Epidermal melanocyte (primary cell): ENCODE data around the gene ABCC10.
A peak's percentile ranks its signal among the peaks of the same experiment; 100 is the strongest.
"Not testable (repeated sequence)": the region's sequence is repeated elsewhere in the genome, so short reads cannot be mapped to it uniquely, and the experiment has no call there.

Source experiments
- DNase-seq: peaks from one replicate; pipeline ENCODE4 v3.0.0; 2011; ENCODE audit warnings: low spot score; ENCODE audit not compliant: insufficient read length

ABCC10 gene

GRCh38 chr6:43442935-43443334 lies 15.6 kb downstream of the ABCC10 start:
- DNase-seq = no peak

DNA sequence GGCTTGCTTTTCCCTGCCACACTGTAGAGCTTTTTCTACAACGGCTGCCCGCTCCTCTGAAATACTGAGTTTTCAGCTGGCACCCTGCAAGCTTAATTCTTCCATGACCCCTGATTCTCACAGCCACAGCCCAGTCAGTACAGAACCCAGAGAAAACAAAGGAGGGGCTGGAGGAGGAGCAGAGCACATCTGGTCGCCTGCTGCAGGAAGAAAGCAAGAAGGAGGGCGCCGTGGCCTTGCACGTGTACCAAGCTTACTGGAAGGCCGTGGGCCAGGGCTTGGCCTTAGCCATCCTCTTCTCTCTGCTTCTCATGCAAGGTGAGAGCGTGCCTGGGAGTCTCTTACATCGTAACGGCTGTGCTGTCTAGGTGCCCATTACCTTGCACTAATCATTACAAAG lies 16.7 kb downstream of the ABCC10 start:
- DNase-seq = peak; percentile 37

DNA sequence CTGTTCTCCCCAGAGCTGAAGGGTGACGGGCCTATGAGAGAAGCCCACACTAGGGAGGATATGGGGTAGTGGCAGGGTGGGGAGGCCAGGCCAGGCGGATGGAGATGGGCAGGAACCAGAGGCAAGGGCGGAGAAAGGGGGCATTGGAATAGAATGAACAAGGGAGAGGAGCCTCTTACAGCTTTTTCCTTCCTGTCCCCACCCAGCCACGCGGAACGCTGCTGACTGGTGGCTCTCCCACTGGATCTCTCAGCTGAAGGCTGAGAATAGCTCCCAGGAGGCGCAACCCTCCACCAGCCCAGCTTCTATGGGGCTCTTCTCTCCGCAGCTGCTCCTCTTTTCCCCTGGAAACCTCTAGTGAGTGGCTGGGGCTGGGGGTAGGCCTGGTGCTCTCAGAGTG lies 17.2 kb downstream of the ABCC10 start:
- no peak for DNase-seq

DNA sequence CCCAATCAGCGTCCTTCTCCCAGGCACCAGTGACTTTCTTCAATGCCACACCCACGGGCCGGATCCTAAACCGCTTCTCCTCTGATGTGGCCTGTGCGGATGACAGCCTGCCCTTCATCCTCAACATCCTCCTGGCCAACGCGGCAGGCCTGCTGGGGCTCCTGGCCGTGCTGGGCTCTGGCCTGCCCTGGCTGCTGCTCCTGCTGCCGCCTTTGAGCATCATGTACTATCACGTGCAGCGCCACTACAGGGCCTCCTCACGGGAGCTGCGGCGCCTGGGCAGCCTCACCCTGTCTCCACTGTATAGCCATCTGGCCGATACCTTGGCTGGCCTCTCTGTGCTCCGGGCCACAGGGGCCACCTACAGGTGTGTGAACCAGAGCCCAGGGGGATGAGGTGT lies 18.2 kb downstream of the ABCC10 start:
- DNase-seq = no peak

DNA sequence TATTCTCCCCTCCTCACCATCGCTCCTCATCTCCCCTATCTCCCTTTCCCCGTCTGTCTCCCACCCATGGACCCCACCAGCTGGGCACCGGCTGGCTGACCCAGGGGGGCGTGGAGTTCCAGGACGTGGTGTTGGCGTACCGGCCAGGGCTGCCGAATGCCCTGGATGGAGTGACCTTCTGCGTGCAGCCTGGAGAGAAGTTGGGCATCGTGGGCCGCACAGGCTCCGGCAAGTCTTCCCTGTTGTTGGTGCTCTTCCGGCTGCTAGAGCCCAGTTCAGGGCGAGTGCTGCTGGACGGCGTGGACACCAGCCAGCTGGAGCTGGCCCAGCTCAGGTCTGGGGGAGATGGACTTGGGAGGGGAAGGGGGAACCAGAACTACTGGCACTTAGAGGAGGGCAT lies 20.3 kb downstream of the ABCC10 start:
- no peak for DNase-seq

- DNase-seq = no peak
Observed at GRCh38 chr6:43448916-43449315, 21.6 kb downstream of the ABCC10 start.

- DNase-seq = no peak
Observed at GRCh38 chr6:43450699-43451131, 23.4 kb downstream of the ABCC10 start.

DNA sequence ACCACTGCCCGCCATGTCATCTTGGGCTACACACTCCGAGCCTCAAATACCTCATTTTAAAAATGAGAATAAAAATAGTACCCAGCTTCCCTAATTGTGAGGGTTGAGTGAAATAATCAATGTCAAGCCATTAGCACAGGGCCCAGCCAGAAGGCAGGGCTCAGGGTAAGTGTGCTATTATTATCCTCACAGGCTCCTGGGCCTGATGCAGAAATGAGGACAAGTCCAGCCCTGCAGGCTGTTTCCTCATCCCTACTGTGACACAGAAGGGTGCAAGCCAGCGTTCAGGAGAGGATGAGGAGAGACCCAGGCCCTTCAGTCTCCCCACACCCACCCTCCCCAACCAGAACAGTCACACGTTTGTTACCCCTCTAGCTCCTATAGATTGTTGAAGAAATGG lies 24.0 kb downstream of the ABCC10 start:
- DNase-seq = no peak

DNA sequence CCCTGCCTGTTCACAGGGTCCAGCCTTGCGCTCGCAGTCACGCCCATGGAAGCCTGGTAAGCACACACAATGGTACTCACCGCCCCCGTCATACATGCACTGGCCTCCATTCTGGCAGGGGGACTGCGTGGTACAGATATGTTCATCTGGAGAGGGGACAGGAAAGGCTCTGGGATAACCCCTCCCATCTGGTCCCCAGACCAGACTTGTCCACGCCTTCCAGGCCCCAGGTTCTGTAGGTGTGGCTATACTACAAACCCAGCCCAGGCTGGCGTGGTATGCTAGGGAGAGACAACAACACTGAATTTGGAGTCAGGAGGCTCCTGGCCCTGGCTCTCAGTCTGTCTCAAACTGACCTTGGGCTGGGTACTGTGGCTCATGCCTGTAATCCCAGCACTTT lies 24.6 kb downstream of the ABCC10 start:
- no peak for DNase-seq

DNA sequence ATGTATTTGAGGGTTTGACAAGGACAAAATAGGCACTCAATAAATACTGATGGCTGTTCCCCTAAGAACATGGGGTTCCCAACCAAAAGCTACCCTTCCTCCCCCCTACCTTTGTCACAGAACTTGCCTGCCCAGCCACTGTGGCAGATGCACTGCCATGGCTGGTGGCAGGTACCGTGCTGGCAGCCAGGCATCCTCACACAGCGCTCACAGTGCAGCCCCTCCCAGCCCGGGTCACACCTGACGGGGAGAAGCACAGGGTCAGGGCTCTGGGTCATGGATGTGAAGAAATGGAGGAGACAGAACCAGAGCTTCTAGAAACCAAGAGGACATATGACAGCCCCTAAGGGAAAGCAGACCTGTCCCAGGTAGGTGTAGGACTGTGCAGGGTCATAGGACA lies 25.6 kb downstream of the ABCC10 start:
- DNase-seq = no peak

DNA sequence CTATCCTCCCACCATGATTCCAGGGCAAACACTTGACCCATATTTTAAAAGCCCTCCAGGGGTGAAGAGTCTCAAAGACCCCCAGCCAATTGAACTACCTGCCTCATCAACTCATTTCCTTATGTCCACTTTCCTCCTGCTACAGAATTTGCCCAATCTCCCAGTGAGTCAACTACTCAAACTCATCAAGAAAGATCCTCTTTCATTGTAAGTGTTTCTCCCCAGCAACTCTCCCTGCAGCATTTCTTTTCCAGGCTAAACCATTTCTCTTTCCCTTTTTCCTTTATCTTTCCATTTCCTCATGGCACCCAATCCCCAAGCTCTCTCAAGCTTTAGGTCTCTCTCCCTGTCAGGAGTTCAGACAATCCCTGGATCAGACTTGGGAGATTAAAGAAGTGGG lies 26.5 kb downstream of the ABCC10 start:
- no peak for DNase-seq

GRCh38 chr6:43454290-43454695 lies 27.0 kb downstream of the ABCC10 start:
- no peak for DNase-seq

DNA sequence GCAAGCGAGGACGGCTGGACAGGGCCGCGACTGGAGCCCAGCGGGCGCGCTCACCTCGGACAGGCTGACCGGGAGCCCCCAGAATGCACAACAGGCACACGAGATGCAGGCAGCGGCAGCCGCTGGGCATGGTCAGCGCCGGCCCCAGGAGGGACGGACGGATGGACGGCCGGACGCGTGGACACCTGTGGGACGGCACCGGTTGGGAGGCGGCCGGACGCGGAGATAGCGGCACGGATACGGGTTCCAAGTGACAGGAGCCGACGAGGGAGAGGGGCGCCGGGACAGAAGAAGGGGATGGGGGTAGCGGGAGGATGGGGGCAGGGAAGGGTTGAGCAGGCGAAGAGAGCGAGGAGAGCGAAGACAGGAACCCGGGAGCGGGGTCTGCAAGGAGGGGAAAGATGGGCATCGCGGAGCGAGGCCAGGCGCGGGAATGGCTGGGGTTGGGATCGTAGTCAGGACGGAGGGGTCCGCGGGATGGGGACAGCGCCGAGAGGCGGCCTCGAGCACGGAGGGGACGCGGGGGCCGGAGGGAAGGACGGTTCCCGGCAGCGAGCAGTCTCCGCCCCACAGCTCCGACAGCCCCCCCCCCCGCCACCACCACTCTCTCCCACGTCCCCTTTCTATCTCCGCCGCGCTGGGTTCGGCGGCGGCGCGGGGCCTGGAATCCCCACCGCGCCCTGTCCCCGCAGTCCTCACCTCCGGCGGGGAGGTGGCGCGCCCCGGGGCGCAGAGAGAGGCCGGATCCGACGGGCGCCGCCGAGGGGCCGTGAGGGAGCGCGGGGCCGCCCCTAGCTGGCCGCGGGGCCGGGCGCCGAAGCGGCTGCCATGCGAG lies 27.6 kb downstream of the ABCC10 start:
- peak; percentile 74 for DNase-seq

- peak; percentile 28 for DNase-seq
Observed at GRCh38 chr6:43455531-43456428, 28.4 kb downstream of the ABCC10 start, which contains the start of gene DLK2. DLK2 (minus strand) TSS chr6:43455548; CDS start chr6:43454825, 723 bp downstream.

- no peak for DNase-seq
Observed at GRCh38 chr6:43457643-43458042, 30.3 kb downstream of the ABCC10 start.

GRCh38 chr6:43458154-43458553 lies 30.8 kb downstream of the ABCC10 start:
- not testable (repeated sequence) for DNase-seq

DNA sequence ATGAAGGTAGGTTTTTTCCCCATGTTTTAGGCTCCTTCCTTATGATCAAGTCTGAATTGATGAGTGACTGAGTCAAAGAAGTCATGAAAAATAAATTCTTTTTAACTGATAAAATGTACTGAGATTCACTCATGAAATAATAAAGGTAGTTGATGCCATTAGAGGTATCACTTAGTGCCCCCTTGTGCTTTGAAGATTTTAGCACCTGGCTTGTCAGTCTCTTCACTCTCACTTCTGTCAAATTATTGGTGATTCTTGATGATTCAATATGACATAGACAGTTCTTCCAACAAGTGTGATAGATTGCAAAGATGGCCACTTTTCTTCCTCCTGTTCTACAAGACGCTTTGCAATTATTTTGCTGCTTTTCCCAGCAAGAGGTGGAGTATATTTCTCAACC lies 32.2 kb downstream of the ABCC10 start:
- DNase-seq = no peak

DNA sequence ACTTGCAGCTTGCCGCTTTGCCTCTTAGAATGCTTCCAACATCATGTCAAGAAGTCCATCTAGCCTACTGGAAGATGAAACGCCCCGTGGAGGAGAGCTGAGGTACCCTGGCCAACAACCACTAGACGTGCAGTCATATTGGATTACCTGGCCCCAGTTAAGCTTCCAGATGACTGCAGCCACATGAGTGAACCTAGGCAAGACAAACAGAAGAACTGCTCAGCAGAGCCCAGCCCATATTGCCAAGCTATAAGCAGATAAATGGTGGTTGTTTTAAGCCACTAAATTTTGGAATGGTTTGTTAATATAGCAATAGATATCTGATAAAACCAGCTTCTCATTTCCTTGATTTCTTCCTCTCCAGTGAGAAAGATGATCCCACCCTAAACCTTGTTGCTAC lies 32.7 kb downstream of the ABCC10 start:
- no peak for DNase-seq

- no peak for DNase-seq
Observed at GRCh38 chr6:43461936-43462335, 34.6 kb downstream of the ABCC10 start.

- DNase-seq = no peak
Observed at GRCh38 chr6:43464337-43464736, 37.0 kb downstream of the ABCC10 start.

GRCh38 chr6:43465948-43466347 lies 38.6 kb downstream of the ABCC10 start:
- no peak for DNase-seq

- DNase-seq = not testable (repeated sequence)
Observed at GRCh38 chr6:43467265-43467664, 39.9 kb downstream of the ABCC10 start.
